Adrenal gland (tissue), 5 donors: ENCODE results near the gene IL1F10.

Experiments used
- POLR2A ChIP-seq, 2 donors: fragments of 450-650 bp; IDR thresholded peaks; one replicate each; pipeline ENCODE4 v1.6.1; 2017; ENCODE audit warnings: antibody characterized with exemption in 2 of 2, mild to moderate bottlenecking in 2 of 2, moderate library complexity in 1 of 2
- TF ChIP-seq, protein P1 (sequence below), 6 experiments: fragments of 450-650 bp in 4 of 6; fragments of 200-600 bp in 2 of 6; sonication (generic) in 1 of 6; IDR thresholded peaks; 1 replicate in 5 of 6; 2 replicates in 1 of 6; pipeline versions ENCODE4 v1.5.1 to v1.8.0; 2016 to 2021; ENCODE audit warnings: antibody characterized with exemption in 6 of 6, mild to moderate bottlenecking in 2 of 6, moderate library complexity in 1 of 6
- donor health status: DM: no; HTN: no; CAD: no.

DNA sequence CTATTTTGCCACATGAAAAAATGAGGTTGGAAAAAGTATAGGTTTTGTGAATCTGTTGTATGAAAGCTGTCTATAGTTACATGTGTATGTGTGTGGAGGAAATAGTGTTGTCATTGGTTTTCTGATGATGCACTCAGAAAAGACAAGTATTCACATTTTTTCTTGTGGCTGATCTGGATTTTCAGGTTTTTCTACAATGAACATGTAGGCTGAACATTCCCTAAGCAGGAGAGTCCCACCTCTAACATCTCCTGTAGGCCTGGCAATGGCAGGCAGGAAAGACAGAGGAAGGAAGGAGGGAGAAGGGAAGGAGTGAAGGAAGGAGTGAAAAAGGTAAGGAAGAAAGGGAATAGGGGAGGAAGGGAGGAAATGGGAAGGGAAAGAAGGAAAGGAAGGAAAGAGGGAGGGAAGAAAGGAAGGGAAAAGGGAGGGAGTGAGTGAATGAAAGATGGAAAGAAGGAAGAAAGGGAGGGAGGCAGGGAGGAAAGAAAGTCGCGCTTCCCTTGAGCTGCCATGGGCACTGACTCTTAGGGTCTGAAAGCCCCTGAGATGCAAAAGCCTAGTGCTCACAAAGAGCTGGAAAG lies 9.3 kb upstream of the IL1F10 start:
- TF ChIP-seq, protein P1, sequence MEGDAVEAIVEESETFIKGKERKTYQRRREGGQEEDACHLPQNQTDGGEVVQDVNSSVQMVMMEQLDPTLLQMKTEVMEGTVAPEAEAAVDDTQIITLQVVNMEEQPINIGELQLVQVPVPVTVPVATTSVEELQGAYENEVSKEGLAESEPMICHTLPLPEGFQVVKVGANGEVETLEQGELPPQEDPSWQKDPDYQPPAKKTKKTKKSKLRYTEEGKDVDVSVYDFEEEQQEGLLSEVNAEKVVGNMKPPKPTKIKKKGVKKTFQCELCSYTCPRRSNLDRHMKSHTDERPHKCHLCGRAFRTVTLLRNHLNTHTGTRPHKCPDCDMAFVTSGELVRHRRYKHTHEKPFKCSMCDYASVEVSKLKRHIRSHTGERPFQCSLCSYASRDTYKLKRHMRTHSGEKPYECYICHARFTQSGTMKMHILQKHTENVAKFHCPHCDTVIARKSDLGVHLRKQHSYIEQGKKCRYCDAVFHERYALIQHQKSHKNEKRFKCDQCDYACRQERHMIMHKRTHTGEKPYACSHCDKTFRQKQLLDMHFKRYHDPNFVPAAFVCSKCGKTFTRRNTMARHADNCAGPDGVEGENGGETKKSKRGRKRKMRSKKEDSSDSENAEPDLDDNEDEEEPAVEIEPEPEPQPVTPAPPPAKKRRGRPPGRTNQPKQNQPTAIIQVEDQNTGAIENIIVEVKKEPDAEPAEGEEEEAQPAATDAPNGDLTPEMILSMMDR (IDR thresholded peaks at IDR 0.05) = no peak
- TF ChIP-seq POLR2A (IDR thresholded peaks at IDR 0.05) = no peak
